ENCODE data around the gene IL22RA2. TPM values are rescaled to one million over a fixed set of nuclear protein-coding genes. Genes with fewer than 3 reads are reported as not detected.

IL22RA2 gene
- total RNA-seq, 6 experiments from 2014 or later: not detected

DNA sequence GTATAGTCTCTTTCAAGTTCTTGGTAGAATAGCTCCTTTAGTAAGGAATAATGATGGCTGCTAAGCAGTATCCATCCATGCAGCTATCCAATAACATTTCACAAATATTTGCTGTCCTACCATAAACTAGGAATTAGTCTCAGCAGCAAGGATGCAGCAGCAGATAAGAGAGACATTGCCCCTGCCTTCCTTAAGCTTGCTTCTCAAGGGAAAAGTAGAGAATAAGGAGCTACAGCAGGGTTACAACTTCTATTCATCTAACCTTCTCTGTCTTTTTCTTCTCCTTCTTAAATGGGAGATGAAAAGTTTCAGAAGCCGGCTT lies 2.4 kb downstream of the IL22RA2 start:
- no peak overlapping the region for H3K4me3 Mint-ChIP-seq
- H3K27me3 Mint-ChIP-seq (ENCODE audit: insufficient read depth): peaks cover 14% of the 10 kb centered on the region; the same call in 1 of the 2 replicates
- no peak for DNase-seq
- no peaks in the 10 kb centered on the region for H3K36me3 Mint-ChIP-seq (ENCODE audit: low read depth)
- H3K4me1 Mint-ChIP-seq (ENCODE audit: low read depth): no peaks in the 10 kb centered on the region
- no peak overlapping the region for H3K27ac Mint-ChIP-seq
- no peak for TF ChIP-seq CTCF (IDR thresholded peaks at IDR 0.05)
- H3K9me3 Mint-ChIP-seq: no peaks in the 10 kb centered on the region

DNA sequence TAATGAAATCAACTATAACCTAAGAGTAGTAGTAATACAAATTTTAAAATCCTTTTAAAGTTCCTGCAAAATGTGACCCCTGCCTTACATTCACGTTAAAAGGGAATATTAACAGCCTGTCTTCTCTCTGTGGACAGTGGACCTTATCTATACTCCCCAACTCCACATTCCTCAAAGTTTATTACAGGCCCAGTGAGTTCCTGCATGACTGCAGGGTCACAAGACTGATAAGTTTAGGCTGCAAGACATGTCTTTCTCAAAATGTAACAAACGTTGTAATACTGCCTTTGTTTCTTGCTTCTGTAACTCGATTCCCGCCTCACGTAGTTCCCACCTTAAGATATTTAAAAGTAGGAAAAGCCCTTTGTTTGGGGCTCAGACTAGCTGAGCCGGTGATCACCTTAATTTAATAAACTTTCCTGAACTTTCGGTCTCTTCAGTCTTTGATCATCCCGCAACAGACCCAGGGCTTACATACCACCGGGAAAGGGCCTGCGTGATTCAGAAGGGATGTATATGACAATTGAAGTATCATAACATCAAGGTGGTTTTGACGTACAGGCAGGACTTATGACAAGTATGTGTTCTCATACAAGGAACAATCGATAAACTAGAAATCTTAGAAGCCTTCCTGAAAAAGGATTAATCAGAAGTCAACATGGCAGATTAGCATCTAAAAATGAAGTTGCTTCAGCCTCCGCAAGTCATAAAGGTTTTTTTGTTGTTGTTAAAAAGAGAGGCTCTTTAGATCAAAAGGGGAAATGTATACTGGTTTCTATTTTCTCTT lies 3.0 kb downstream of the IL22RA2 start:
- Mint-ChIP-seq H3K9me3 (no peaks in the 10 kb centered on the region), H3K27me3 (ENCODE audit: insufficient read depth) (peaks cover 14% of the 10 kb centered on the region; the same call in 1 of the 2 replicates), H3K4me3 (no peak overlapping the region), H3K27ac (no peak overlapping the region), H3K4me1 (ENCODE audit: low read depth) (no peaks in the 10 kb centered on the region), H3K36me3 (ENCODE audit: low read depth) (no peaks in the 10 kb centered on the region)
- no peak for DNase-seq
- TF ChIP-seq CTCF (IDR thresholded peaks at IDR 0.05): no peak

DNA sequence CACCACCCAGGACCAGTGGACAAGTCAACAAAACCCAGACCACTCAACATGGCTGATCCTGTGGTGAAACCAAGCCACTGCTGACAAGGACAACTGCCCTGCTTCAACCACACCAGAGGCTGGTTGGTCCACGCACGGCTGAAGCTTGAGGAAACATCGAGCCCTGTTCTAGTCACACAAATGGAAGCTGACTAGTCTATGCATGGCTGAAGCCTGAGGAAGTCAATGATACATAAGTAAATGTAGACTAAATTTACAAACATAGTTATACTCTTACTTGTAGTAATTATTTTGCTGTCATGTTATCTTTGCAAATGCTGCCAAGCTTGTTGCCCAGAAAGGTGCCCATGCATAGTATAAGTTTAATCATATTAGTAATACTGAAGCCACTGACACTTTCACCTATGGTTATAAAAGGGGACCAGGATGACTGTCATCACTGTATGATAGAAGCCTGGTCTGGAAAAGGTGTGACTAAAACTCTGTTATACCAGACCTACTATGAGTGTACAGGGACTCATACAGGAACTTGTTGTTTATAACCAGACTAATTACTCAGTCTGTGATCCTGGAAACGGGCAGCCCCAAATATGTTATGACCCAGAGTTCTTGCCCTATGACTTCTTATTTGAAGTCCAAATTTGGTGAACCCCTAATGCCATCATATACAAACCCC lies 5.6 kb downstream of the IL22RA2 start:
- H3K27ac Mint-ChIP-seq: no peak overlapping the region
- no peaks in the 10 kb centered on the region for H3K36me3 Mint-ChIP-seq (ENCODE audit: low read depth)
- H3K4me3 Mint-ChIP-seq: no peak overlapping the region
- no peak for TF ChIP-seq CTCF (IDR thresholded peaks at IDR 0.05)
- peaks cover 6% of the 10 kb centered on the region for H3K9me3 Mint-ChIP-seq
- no peak for DNase-seq
- H3K4me1 Mint-ChIP-seq (ENCODE audit: low read depth): no peaks in the 10 kb centered on the region
- peaks cover 18% of the 10 kb centered on the region; the same call in 1 of the 2 replicates for H3K27me3 Mint-ChIP-seq (ENCODE audit: insufficient read depth)

- TF ChIP-seq CTCF (IDR thresholded peaks at IDR 0.05): peak; percentile 4; the same call in 1 of the 2 replicates
- Mint-ChIP-seq H3K4me1 (ENCODE audit: low read depth) (no peaks in the 10 kb centered on the region), H3K27ac (no peak overlapping the region), H3K4me3 (no peak overlapping the region), H3K36me3 (ENCODE audit: low read depth) (no peaks in the 10 kb centered on the region), H3K27me3 (ENCODE audit: insufficient read depth) (peaks cover 18% of the 10 kb centered on the region; the same call in 1 of the 2 replicates), H3K9me3 (peaks cover 6% of the 10 kb centered on the region)
- DNase-seq: no peak
Observed at GRCh38 chr6:137166247-137167098, 7.0 kb downstream of the IL22RA2 start.

DNA sequence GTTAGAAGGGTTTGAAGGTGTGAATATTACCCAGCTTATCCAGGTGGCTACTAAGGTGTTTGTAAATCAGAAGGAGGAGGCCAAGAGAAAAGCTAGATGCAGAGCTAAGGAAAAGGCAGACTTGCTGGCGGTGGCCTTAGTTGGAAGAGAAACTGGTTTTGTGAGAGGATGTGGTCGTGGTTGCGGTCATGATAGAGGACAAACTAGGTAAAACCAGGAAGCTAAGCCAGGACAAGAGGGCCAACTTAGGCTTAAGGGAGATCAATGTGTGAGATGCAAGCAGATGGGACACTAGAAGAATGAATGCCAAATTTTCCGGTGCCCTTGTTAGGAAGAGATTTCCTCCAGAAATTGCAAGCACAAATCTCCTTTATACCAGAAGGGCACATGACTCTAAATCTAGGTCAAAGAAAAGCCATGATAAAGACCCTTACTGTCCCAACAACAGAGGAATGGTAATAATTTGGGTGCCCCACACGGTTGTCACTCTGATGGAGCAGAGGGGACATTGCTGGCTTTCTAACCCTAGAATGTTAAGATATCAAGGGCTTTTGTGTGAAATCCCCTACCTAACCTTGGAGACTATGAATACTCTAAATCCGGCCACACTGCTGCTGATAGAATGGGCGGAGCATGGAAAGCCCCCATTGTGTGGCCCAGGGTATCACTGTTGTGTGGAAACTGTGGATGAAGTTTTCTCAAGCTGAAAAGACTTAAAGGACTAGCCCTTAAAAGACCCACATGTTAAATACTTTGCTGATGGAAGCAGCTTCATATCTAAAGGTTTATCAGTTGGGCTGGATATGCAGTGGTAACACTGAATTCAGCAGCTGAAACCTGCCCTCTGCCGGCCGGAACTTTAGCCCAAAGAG lies 7.8 kb downstream of the IL22RA2 start:
- H3K27ac Mint-ChIP-seq: no peak overlapping the region
- H3K36me3 Mint-ChIP-seq (ENCODE audit: low read depth): no peaks in the 10 kb centered on the region
- H3K9me3 Mint-ChIP-seq: peaks cover 6% of the 10 kb centered on the region
- DNase-seq: peak; percentile 26
- TF ChIP-seq CTCF (IDR thresholded peaks at IDR 0.05): peak; percentile 76
- H3K4me3 Mint-ChIP-seq: no peak overlapping the region
- no peaks in the 10 kb centered on the region for H3K4me1 Mint-ChIP-seq (ENCODE audit: low read depth)
- peaks cover 16% of the 10 kb centered on the region; the same call in 1 of the 2 replicates for H3K27me3 Mint-ChIP-seq (ENCODE audit: insufficient read depth)
